Cerebellar nuclear complex (tissue), 1 donor: ENCODE data around the gene DIP2C.
"Not testable (repeated sequence)": the region's sequence is repeated elsewhere in the genome, so short reads cannot be mapped to it uniquely, and the experiment has no call there.

ENCODE experiments used
- DNase-seq, 2 experiments: peaks; one replicate each; lab custom pipeline; 2025; lab: John Stamatoyannopoulos, UW

Gene DIP2C

GRCh38 chr10:327889-328852 lies 361.3 kb downstream of the DIP2C start:
- DNase-seq = no peak

DNA sequence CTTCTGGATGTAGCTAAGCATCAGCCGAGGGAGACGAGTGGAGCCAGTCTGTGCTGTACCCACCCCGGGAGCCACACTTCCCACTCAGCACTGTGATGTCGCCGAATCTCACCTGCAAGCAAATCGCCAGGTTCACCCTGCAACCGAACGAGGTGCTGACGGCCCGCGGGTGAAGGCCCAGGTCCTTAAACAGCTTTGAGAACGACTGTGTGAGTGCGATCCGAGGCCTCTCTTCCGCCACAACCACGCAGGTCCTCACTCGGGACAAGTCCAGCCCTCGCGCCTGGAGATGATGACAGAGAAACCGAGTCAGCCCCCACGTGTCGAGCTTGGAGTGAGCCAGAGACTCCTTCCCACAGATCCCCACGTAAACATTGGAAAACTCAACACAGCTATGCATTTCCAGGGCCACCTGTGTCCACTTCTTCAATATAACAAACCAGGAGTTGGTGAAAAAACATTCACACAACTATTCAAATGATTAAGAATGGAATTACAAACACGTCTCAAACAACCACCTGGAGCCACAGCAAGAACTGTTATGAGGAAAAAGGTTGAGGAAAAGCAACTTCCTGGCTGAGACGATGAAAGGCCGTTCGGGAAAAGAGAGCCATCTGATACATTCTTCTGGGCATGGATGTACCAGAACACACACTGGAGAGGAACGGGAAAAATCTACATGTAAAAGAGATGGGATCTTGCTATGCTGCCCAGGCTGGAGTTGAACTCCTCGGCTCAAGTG lies 362.4 kb downstream of the DIP2C start:
- DNase-seq = no peak

- DNase-seq = no peak
Measured at GRCh38 chr10:326350-326749, 363.1 kb downstream of the DIP2C start.

- DNase-seq = no peak
Measured at GRCh38 chr10:325282-325681, 364.2 kb downstream of the DIP2C start.

DNA sequence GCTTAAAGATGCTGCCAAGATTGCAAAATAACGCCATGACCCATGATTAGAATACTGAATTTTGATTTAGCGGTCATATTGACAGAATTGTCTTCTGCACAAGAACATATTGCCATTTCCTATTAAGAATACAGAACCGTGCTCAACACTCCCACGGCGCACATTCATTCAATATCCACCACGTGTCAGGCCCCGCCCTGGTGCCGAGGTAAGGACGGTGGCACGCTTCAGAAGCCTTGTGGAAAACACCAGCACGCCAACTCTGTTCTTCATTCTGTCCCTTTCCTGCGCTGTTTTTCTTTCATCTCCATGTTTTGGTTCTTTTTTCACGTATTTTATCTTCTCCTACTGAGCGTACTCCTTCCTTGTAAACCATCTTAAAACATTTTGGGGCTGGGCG lies 364.9 kb downstream of the DIP2C start:
- no peak for DNase-seq

GRCh38 chr10:323651-324293 lies 365.7 kb downstream of the DIP2C start:
- DNase-seq = no peak

DNA sequence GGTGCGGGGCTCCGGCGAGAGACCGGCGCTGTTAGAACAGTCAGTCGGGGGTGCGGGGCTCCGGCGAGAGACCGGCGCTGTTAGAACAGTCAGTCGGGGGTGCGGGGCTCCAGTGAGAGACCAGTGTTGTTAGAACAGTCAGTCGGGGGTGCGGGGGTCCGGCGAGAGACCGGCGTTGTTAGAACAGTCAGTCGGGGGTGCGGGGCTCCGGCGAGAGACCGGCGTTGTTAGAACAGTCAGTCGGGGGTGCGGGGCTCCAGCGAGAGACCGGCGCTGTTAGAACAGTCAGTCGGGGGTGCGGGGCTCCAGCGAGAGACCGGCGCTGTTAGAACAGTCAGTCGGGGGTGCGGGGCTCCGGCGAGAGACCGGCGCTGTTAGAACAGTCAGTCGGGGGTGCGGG lies 366.4 kb downstream of the DIP2C start:
- DNase-seq = not testable (repeated sequence)

GRCh38 chr10:320771-321170 lies 368.7 kb downstream of the DIP2C start:
- DNase-seq = no peak

DNA sequence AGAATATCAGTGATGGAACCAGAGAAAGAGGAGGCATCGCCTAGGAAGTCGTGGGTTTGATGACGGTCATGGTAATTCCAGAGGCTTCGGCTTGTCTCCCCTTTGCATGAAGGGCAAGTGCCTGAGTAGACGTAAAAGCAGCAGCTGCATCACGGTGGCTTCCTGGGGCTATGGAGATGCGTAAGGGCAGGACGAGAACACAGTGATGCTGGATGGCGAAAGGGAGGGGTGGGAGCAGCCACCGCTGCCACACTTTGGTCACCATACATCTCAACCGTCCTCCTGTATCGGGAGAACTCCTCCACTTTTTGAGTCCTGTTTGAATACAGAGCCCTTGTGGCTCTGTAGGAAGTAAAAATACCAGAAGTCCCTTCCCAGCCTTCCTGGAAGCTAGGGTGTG lies 371.5 kb downstream of the DIP2C start:
- no peak for DNase-seq

GRCh38 chr10:317271-317769 lies 372.1 kb downstream of the DIP2C start:
- no peak for DNase-seq

DNA sequence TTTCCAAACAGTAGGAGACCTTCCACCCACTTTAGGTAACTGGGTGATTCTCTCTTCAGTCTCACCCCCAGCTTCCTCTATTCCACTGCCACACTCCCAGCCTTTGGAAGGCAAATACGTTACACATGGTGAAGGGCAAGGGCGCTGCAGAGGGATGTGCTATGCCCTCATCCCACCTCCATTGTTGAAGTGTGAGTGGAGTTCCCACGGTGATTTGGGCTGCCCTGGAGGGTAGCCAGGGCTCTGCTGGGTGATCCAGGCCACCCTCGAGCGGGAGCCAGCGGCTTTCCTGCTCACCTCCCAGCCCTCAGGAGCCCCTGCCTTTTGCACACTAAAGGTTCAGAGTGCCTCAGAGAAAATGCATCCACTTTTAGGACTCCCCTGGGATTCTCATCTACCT lies 373.1 kb downstream of the DIP2C start:
- DNase-seq = no peak

DNA sequence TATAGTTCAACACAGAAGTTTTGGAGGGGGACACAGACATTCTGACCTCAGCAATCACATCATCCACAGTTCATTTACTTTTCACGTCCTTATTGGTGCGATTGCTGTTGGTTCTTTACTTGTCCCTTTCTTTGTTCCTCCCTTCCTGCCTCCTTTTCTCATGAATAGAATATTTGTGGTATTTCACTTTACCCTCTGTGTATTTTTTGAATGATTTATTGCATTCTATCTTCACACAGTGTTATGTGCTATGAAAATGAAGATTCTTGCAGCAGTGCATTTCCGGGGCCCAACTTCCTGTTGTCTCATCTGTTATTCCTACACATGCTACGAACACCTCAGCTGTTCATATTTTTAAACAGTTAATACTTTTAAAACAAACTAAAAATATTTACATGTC lies 374.6 kb downstream of the DIP2C start:
- no peak for DNase-seq

GRCh38 chr10:314381-314780 lies 375.1 kb downstream of the DIP2C start:
- DNase-seq = no peak

- DNase-seq = no peak
Measured at GRCh38 chr10:311901-312665, 377.4 kb downstream of the DIP2C start.

DNA sequence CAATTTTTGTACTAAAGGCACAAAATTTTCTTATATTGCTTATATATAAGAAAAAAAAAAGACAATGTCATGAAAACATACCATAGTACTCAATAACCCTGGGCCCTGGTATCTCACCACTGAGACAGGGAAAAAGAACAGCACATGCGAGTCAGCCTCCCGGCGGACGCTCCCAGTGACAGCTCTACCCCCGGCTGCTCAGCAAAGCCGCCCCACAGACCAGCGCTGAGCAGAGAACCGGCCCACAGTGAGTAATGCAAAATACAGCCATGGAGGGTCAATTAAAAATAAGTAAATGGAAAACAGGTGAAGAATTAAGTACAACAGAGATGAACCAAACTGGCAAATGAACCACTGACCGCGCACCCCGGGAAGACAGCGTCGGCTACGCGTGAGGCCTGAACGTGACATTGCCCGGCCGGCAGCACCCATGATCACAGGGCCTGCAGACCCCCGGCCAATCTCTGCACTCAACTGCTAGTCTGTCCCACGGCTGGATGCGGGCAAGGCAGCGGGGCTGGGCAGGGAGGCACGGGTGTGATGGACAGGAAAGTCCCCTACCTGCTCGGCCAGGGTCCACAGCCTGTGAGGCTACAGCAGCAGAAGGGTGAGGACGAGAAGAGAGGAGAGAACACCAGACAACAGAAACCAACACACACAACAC lies 378.4 kb downstream of the DIP2C start:
- DNase-seq = no peak

DNA sequence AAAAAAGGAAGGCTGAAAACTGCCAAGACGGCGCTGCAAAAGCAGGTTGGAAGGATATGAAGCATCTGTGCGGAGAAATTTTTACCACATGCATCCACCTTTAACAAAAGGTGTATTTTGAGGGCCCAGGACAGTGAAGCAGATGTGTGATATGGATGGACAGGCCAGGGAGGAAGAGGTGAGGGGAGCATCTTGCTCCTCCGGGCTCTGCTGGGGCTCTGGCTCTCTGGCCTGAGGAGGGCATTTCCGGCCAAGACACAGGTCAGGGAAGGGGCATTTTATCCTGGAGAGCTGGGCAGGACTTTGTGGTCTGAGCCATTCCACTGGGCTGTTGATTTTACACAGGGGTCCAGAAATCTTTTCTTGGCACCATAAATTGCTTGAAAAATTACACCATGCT lies 379.1 kb downstream of the DIP2C start:
- DNase-seq = no peak

- no peak for DNase-seq
Measured at GRCh38 chr10:308572-309085, 380.8 kb downstream of the DIP2C start.

DNA sequence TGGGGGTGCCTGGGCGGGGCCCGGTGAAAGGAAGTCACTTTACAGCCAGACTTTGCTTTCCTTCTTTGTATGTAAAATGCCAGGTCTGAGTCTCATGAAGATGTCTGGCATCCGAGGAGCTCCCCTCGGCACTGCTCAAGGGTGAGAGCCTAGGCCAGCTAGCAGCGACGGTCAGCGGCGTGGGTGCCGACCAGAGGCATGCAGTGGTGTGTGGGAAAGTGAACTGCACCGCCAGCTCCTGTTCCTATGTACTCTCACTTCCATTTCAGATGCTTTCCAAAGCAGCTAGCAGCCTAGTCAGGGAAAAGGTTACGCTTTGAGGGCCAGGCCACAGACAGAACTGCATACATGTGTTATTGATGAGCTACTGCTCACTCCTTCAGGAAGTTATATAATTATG lies 381.4 kb downstream of the DIP2C start:
- no peak for DNase-seq

DNA sequence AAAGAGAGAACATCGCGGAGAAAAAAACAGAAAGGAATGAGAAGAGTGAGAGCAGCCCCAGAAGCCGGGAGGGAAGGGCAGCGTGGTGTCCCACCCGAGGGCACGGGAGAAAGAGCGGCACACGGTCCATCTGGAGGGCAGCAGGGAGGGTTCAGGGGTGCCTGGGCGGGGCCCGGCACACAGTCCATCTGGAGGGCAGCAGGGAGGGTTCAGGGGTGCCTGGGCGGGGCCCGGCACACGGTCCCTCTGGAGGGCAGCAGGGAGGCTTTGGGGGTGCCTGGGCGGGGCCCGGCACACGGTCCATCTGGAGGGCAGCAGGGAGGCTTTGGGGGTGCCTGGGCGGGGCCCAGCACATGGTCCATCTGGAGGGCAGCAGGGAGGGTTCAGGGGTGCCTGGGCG lies 381.8 kb downstream of the DIP2C start:
- no peak for DNase-seq

DNA sequence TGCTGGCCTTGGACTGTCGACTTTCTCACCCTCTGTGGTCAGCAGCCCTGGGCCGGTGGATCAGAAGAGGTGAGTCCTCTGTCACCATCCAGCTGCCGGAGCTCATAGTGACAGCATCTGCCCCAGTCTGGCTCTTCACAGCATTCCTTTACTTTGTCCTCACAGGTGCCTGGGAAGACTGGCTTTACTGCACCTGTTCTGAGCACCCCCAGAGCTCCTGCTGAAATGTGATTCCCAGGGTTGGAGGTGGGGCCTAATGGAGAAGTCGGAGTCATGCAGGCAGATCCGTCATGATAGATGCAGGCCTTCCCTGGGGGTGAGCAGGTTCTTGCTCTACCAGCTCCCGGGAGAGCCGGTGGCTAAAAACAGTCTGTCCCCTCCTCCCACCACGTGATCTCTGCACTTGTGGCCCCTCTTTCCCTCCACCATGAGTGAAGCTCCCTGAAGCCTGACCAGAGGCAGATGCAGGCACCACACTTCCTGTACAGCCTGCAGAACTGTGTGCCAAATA lies 382.7 kb downstream of the DIP2C start:
- no peak for DNase-seq
